CD14-positive monocyte (primary cell): ENCODE measurements around the gene CNTROB. TPM values are rescaled to one million over a fixed set of nuclear protein-coding genes. Genes with fewer than 3 reads are reported as not detected.

Experiments used
- DNase-seq, 3 donors: peaks; one replicate each; pipeline ENCODE4 v3.0.0-alpha.2; 2011 to 2022
- H2AFZ ChIP-seq: 2 replicates; pipeline ENCODE4 v1.6.0; 2012; ENCODE audit warnings: mild to moderate bottlenecking, low read depth, low read length, inconsistent platforms; ENCODE audit not compliant: insufficient read depth, poor library complexity, severe bottlenecking
- H3K27ac ChIP-seq, 2 donors: 1 replicate in 1 of 2; 2 replicates in 1 of 2; pipeline ENCODE4 v1.5.1; 2012 to 2013; ENCODE audit warnings: low read length in 2 of 2, control low read depth in 1 of 2, inconsistent platforms in 1 of 2, low read depth in 1 of 2, mild to moderate bottlenecking in 1 of 2
- H3K27me3 ChIP-seq, 2 donors: one replicate each; pipeline versions ENCODE4 v1.6.0 to v1.6.1; 2011 to 2013; ENCODE audit warnings: low read length in 2 of 2; ENCODE audit not compliant: control insufficient read depth in 2 of 2, insufficient read depth in 2 of 2
- H3K36me3 ChIP-seq, 2 donors: replicated peaks in 1 of 2; 1 replicate in 1 of 2; 2 replicates in 1 of 2; pipeline versions ENCODE4 v1.5.1 to v1.6.1; 2012 to 2013; ENCODE audit warnings: low read length in 2 of 2, control low read depth in 1 of 2, inconsistent platforms in 1 of 2, mild to moderate bottlenecking in 1 of 2; ENCODE audit not compliant: insufficient read depth in 2 of 2, control insufficient read depth in 1 of 2
- H3K4me1 ChIP-seq, 2 donors: 1 replicate in 1 of 2; 2 replicates in 1 of 2; pipeline versions ENCODE4 v1.5.1 to v1.6.1; 2012 to 2013; ENCODE audit warnings: low read length in 2 of 2, control low read depth in 1 of 2, inconsistent platforms in 1 of 2, mild to moderate bottlenecking in 1 of 2, moderate library complexity in 1 of 2; ENCODE audit not compliant: insufficient read depth in 2 of 2, control insufficient read depth in 1 of 2
- H3K4me2 ChIP-seq: replicated peaks from 2 replicates; pipeline ENCODE3; 2012; ENCODE audit warnings: low read length, moderate library complexity, mild to moderate bottlenecking; ENCODE audit not compliant: poor library complexity, severe bottlenecking; ENCODE audit errors: extremely low read depth
- H3K4me3 ChIP-seq, 3 experiments: fragments of 200-600 bp in 1 of 3; sonication (generic) in 1 of 3; replicated peaks in 1 of 3; 1 replicate in 2 of 3; 2 replicates in 1 of 3; pipeline ENCODE4 v1.5.1; 2011 to 2013; ENCODE audit warnings: low read length in 3 of 3, mild to moderate bottlenecking in 3 of 3, control low read depth in 2 of 3, low read depth in 2 of 3, inconsistent platforms in 1 of 3, moderate library complexity in 1 of 3
- H3K79me2 ChIP-seq: 2 replicates; pipeline ENCODE4 v1.6.0; 2012; ENCODE audit warnings: mild to moderate bottlenecking, control low read depth, inconsistent platforms, low read length, moderate library complexity; ENCODE audit not compliant: insufficient read depth
- H3K9ac ChIP-seq: 2 replicates; pipeline ENCODE4 v1.6.0; 2017; ENCODE audit warnings: low read length, mild to moderate bottlenecking; ENCODE audit not compliant: insufficient read depth, poor library complexity, severe bottlenecking
- H3K9me3 ChIP-seq, 2 donors: replicated peaks in 1 of 2; 1 replicate in 1 of 2; 2 replicates in 1 of 2; pipeline versions ENCODE4 v1.5.1 to v1.6.1; 2012 to 2013; ENCODE audit warnings: low read length in 2 of 2, control low read depth in 1 of 2; ENCODE audit not compliant: control insufficient read depth in 1 of 2, insufficient read depth in 1 of 2
- H4K20me1 ChIP-seq: 2 replicates; pipeline ENCODE4 v1.6.0; 2012; ENCODE audit warnings: mild to moderate bottlenecking, low read length, control low read depth, moderate library complexity; ENCODE audit not compliant: insufficient read depth
- H3K27ac Mint-ChIP-seq, 7 donors: one replicate each; pipeline ENCODE4 v1.8.0; 2020; ENCODE audit warnings: mild to moderate bottlenecking in 7 of 7, mixed read lengths in 7 of 7, moderate library complexity in 6 of 7, inconsistent platforms in 2 of 7
- H3K27me3 Mint-ChIP-seq, 3 donors: one replicate each; pipeline ENCODE4 v1.8.0; 2021 to 2022; ENCODE audit warnings: low read depth in 3 of 3, mild to moderate bottlenecking in 3 of 3, mixed read lengths in 3 of 3, moderate library complexity in 3 of 3, inconsistent platforms in 1 of 3
- H3K36me3 Mint-ChIP-seq, 2 donors: one replicate each; pipeline ENCODE4 v1.8.0; 2020; ENCODE audit warnings: mixed read lengths in 2 of 2, inconsistent platforms in 1 of 2, mild to moderate bottlenecking in 1 of 2
- H3K4me1 Mint-ChIP-seq: one replicate; pipeline ENCODE4 v1.8.0; 2020; ENCODE audit warnings: mild to moderate bottlenecking, mixed read lengths
- H3K4me3 Mint-ChIP-seq, 2 donors: one replicate each; pipeline ENCODE4 v1.8.0; 2020; ENCODE audit warnings: mild to moderate bottlenecking in 2 of 2, mixed read lengths in 2 of 2, moderate library complexity in 1 of 2
- H3K9me3 Mint-ChIP-seq, 7 donors: one replicate each; pipeline ENCODE4 v1.8.0; 2020 to 2022; ENCODE audit warnings: mixed read lengths in 7 of 7, mild to moderate bottlenecking in 6 of 7, moderate library complexity in 6 of 7, inconsistent platforms in 2 of 7
- CTCF ChIP-seq: fragments of 200-600 bp; IDR thresholded peaks from one replicate; pipeline ENCODE4 v1.8.0; 2022; ENCODE audit warnings: antibody characterized with exemption, mild to moderate bottlenecking
- WGBS: methylation state at CpG from one replicate; pipeline ENCODE4 v1.1.5; 2013; ENCODE audit warnings: missing lambda C conversion rate; ENCODE audit not compliant: insufficient coverage; 5-methylcytosine and 5-hydroxymethylcytosine counted together
- intact Hi-C, 2 donors: fragments of 100-400 bp; cut with micrococcal nuclease; formaldehyde crosslinking; loops; one replicate each; pipeline versions ENCODE4 v1.15.0 to v1.15.1; 2023
- polyA plus RNA-seq, 3 donors: library from polyadenylated mRNA; depleted of rRNA in 1 of 3; unstranded in 2 of 3; stranded (reverse) in 1 of 3; fragments of 300-500 nt in 2 of 3; fragments of >200 nt in 1 of 3; fragmentation: Illumina TruSeq in 2 of 3; gene quantifications; 1 replicate in 2 of 3; 2 replicates in 1 of 3; pipeline ENCODE4 v1.2.3, GENCODE V29; 2012 to 2021

CNTROB gene
- polyA plus RNA-seq, 3 donors = 4.7 to 22.8 (median 6.5) TPM

GRCh38 chr17:7922845-7923628 is 9.0 kb upstream of the CNTROB start:
- TF ChIP-seq CTCF = no peak
- Histone ChIP-seq H3K4me3 (peak overlapping the region; percentile 46 to 77 (median 53)), H4K20me1 (no peaks in the 10 kb centered on the region), H3K9me3 (no peaks in the 10 kb centered on the region), H2AFZ (peak overlapping the region; percentile 92), H3K27ac (peak overlapping the region; percentile 17 to 74), H3K79me2 (no peaks in the 10 kb centered on the region), H3K36me3 (peaks cover 0 to 8% of the 10 kb centered on the region in 2 donors), H3K9ac (peak overlapping the region; percentile 61), H3K4me1 (peaks cover 21 to 24% of the 10 kb centered on the region in 2 donors), H3K27me3 (no peaks in the 10 kb centered on the region), H3K4me2 (peak overlapping the region; percentile 88)
- Mint-ChIP-seq H3K27ac (peak overlapping the region; percentile 47 to 94 (median 86)), H3K4me1 (peaks cover 34% of the 10 kb centered on the region), H3K9me3 (no peaks in the 10 kb centered on the region), H3K36me3 (peaks cover 3 to 8% of the 10 kb centered on the region in 2 donors), H3K4me3 (peak overlapping the region; percentile 92 to 93), H3K27me3 (peaks cover 0 to 1% (median 0%) of the 10 kb centered on the region in 3 donors)
- intact Hi-C loops = no loop called here
- peak; percentile 59 to 64 (median 63) for DNase-seq
- WGBS = 16% methylated on average over 40 of the region's 45 CpGs

GRCh38 chr17:7927596-7927995 is 4.4 kb upstream of the CNTROB start:
- Histone ChIP-seq H3K27me3 (no peaks in the 10 kb centered on the region), H3K79me2 (peaks cover 24% of the 10 kb centered on the region), H4K20me1 (no peaks in the 10 kb centered on the region), H3K9ac (no peak overlapping the region), H2AFZ (no peak overlapping the region), H3K27ac (no peak overlapping the region), H3K36me3 (peaks cover 0 to 18% of the 10 kb centered on the region in 2 donors), H3K9me3 (no peaks in the 10 kb centered on the region), H3K4me3 (no peak overlapping the region), H3K4me1 (peaks cover 27 to 37% of the 10 kb centered on the region in 2 donors), H3K4me2 (no peak overlapping the region)
- no peak overlapping the region for H3K27ac Mint-ChIP-seq
- TF ChIP-seq CTCF = no peak
- H3K36me3 Mint-ChIP-seq = peaks cover 12 to 25% of the 10 kb centered on the region in 2 donors
- H3K9me3 Mint-ChIP-seq = peaks cover 0 to 2% (median 0%) of the 10 kb centered on the region in 7 donors
- intact Hi-C loops = no loop called here
- H3K4me1 Mint-ChIP-seq = peaks cover 41% of the 10 kb centered on the region
- peaks cover 0 to 4% (median 1%) of the 10 kb centered on the region in 3 donors for H3K27me3 Mint-ChIP-seq
- WGBS = 55% methylated on average over 3 of the region's 3 CpGs
- DNase-seq = no peak
- no peak overlapping the region for H3K4me3 Mint-ChIP-seq
